Tibial artery (tissue), 4 donors: ENCODE measurements around the gene GJD2.

Source experiments
- DNase-seq, 2 donors: peaks; one replicate each; pipeline ENCODE4 v3.0.0-alpha.2; 2019
- H3K27ac ChIP-seq, 2 donors: fragments of 200-600 bp; sonication (generic) in 1 of 2; 1 replicate in 1 of 2; 2 replicates in 1 of 2; pipeline ENCODE4 v1.5.1; 2018 to 2019; ENCODE audit warnings: mild to moderate bottlenecking in 1 of 2
- H3K27me3 ChIP-seq, 2 donors: fragments of 200-600 bp; sonication (generic) in 1 of 2; one replicate each; pipeline versions ENCODE4 v1.5.1 to v1.6.0; 2016 to 2019
- H3K36me3 ChIP-seq, 3 donors: fragments of 200-600 bp; sonication (generic) in 2 of 3; one replicate each; pipeline ENCODE4 v1.5.1; 2016 to 2019; ENCODE audit warnings: mild to moderate bottlenecking in 2 of 3
- H3K4me1 ChIP-seq, 4 donors: fragments of 200-600 bp; sonication (generic) in 2 of 4; 1 replicate in 3 of 4; 2 replicates in 1 of 4; pipeline ENCODE4 v1.5.1; 2016 to 2019
- H3K4me3 ChIP-seq, 2 donors: fragments of 200-600 bp; sonication (generic) in 1 of 2; 1 replicate in 1 of 2; 2 replicates in 1 of 2; pipeline ENCODE4 v1.5.1; 2018 to 2019; ENCODE audit warnings: mild to moderate bottlenecking in 2 of 2
- H3K9me3 ChIP-seq, 3 donors: fragments of 200-600 bp; sonication (generic) in 1 of 3; one replicate each; pipeline ENCODE4 v1.5.1; 2016 to 2019
- intact Hi-C: fragments of 100-400 bp; cut with DNase I; formaldehyde crosslinking; loops from one replicate; pipeline ENCODE4 v1.15.0; 2023; ENCODE audit warnings: low total_unique reads
- TF ChIP-seq, protein P1 (sequence below), 2 experiments: fragments of 200-600 bp in 1 of 2; fragments of 450-650 bp in 1 of 2; IDR thresholded peaks; one replicate each; pipeline ENCODE4 v1.5.1; 2017 to 2019; ENCODE audit warnings: antibody characterized with exemption in 2 of 2, mild to moderate bottlenecking in 1 of 2, moderate library complexity in 1 of 2

The GJD2 gene

DNA sequence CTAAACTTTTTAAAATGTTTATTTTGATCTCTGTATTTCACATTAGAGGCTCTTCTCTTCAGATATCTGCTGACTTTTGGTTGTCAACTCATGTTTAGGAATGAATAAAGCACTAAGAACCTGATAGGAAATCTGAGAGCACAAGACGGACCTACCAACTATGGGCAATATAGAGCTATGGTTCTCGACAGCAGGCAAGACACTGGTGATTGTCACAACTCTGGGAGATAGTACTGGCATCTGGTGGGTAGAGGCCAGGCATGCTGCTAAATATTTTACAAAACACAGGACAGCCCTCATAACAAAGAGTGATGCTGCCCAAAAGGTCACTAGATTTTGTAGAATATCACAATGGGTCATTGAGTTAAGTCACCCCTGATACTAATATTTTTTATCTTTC, 17.5 kb upstream of the GJD2 start:
- Histone ChIP-seq H3K27me3 (no peaks in the 10 kb centered on the region), H3K36me3 (no peaks in the 10 kb centered on the region), H3K27ac (no peak overlapping the region), H3K9me3 (no peaks in the 10 kb centered on the region), H3K4me3 (no peak overlapping the region), H3K4me1 (no peaks in the 10 kb centered on the region)
- no peak for DNase-seq
- intact Hi-C loops, result loop anchor here (5.0 kb wide), 1 partner anchor 415 kb away; no protein-coding TSS in a partner anchor
- TF ChIP-seq, protein P1, sequence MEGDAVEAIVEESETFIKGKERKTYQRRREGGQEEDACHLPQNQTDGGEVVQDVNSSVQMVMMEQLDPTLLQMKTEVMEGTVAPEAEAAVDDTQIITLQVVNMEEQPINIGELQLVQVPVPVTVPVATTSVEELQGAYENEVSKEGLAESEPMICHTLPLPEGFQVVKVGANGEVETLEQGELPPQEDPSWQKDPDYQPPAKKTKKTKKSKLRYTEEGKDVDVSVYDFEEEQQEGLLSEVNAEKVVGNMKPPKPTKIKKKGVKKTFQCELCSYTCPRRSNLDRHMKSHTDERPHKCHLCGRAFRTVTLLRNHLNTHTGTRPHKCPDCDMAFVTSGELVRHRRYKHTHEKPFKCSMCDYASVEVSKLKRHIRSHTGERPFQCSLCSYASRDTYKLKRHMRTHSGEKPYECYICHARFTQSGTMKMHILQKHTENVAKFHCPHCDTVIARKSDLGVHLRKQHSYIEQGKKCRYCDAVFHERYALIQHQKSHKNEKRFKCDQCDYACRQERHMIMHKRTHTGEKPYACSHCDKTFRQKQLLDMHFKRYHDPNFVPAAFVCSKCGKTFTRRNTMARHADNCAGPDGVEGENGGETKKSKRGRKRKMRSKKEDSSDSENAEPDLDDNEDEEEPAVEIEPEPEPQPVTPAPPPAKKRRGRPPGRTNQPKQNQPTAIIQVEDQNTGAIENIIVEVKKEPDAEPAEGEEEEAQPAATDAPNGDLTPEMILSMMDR (IDR thresholded peaks at IDR 0.05), result no peak

DNA sequence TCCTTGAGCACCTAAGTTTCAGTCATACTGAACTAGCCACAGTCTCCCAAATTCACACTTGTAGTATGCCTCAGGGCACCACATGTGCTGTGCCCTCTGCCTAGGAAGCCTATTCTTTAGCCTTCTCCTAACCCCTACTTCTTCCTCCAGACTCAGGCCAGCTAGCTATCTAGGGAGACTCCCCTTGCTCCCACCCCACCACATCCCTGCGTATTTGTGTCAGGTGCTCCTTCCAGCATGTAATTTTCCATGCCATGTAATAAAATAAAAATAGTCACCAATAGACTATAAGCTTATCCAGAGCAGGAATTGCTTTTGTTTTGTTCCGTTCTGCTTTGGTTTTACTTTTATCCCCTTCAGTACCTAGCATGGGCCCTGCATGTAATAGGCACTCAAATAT, 14.9 kb upstream of the GJD2 start:
- DNase-seq, result no peak
- intact Hi-C loops, result loop anchor here (5.0 kb wide), 1 partner anchor 412 kb away; no protein-coding TSS in a partner anchor
- H3K27ac ChIP-seq, result no peak overlapping the region
- TF ChIP-seq, protein P1 (IDR thresholded peaks at IDR 0.05), result no peak
- no peaks in the 10 kb centered on the region for H3K36me3 ChIP-seq
- H3K4me3 ChIP-seq, result no peak overlapping the region
- H3K27me3 ChIP-seq, result no peaks in the 10 kb centered on the region
- no peaks in the 10 kb centered on the region for H3K4me1 ChIP-seq
- no peaks in the 10 kb centered on the region for H3K9me3 ChIP-seq

DNA sequence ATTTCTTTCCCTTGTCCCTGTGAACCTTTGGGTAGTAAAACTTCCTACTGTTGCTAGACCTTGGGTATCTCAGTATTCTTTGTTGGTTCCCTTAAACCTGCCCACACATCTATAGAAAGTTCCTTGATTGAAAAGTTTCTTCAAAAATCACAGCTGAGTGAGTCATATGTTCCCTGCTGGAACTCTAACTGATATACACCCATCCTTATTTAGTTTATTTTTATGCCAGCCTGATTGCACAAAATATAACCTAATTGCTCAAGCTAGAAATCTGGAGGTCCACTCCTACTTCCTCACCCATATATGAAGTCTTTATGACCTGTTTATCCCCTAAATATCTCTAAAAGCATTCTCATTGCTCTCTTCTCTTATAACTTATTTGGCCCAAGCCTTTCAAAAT, 13.7 kb upstream of the GJD2 start:
- H3K27ac ChIP-seq, result no peak overlapping the region
- H3K4me3 ChIP-seq, result no peak overlapping the region
- no peak for DNase-seq
- no peaks in the 10 kb centered on the region for H3K4me1 ChIP-seq
- H3K27me3 ChIP-seq, result no peaks in the 10 kb centered on the region
- H3K36me3 ChIP-seq, result no peaks in the 10 kb centered on the region
- intact Hi-C loops, result no loop called here
- H3K9me3 ChIP-seq, result no peaks in the 10 kb centered on the region
- TF ChIP-seq, protein P1 (IDR thresholded peaks at IDR 0.05), result no peak

DNA sequence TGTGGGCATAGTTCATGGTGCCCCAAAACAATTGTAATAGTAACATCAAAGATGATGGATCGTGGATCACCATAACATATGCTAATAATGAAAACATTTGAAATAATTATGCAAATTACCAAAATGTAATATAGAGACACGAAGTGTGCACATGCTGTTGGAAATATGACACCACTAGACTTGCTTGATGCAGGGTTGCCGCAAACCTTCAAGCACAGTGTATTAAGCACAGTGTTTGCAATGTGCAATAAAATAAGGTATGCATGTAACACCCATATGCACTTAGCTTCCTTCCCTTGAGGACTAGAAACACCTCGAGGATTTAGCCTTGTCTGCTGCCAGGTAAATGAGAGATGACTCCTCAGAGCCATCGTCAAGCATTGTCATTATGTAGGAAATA, 10.9 kb upstream of the GJD2 start:
- TF ChIP-seq, protein P1 (IDR thresholded peaks at IDR 0.05), result no peak
- DNase-seq, result no peak
- intact Hi-C loops, result no loop called here
- Histone ChIP-seq H3K4me1 (no peaks in the 10 kb centered on the region), H3K27ac (no peak overlapping the region), H3K36me3 (no peaks in the 10 kb centered on the region), H3K4me3 (no peak overlapping the region), H3K9me3 (no peaks in the 10 kb centered on the region), H3K27me3 (no peaks in the 10 kb centered on the region)

DNA sequence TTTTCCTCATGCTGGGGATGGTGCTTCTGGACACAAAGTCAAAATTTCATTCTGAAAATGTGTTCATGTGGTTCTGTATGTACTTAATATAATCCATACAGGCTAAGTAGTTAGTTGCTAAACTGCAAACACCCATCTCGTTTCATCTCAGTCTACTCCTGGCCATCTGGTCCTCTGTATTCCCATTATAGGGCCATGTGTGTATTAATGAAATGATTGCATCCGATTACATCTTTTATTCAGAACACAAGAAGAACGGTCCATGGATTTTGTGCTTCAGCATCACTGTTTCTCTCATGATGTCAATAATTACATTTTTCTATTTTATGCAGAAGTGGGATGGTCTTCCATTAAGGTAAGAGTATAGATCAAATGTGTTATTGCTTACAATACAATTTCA, 6.1 kb upstream of the GJD2 start:
- no peak overlapping the region for H3K4me3 ChIP-seq
- no peaks in the 10 kb centered on the region for H3K9me3 ChIP-seq
- no peaks in the 10 kb centered on the region for H3K36me3 ChIP-seq
- TF ChIP-seq, protein P1 (IDR thresholded peaks at IDR 0.05), result no peak
- H3K27me3 ChIP-seq, result peaks cover 0 to 11% of the 10 kb centered on the region in 2 donors
- H3K27ac ChIP-seq, result no peak overlapping the region
- H3K4me1 ChIP-seq, result no peaks in the 10 kb centered on the region
- no peak for DNase-seq
- intact Hi-C loops, result no loop called here

DNA sequence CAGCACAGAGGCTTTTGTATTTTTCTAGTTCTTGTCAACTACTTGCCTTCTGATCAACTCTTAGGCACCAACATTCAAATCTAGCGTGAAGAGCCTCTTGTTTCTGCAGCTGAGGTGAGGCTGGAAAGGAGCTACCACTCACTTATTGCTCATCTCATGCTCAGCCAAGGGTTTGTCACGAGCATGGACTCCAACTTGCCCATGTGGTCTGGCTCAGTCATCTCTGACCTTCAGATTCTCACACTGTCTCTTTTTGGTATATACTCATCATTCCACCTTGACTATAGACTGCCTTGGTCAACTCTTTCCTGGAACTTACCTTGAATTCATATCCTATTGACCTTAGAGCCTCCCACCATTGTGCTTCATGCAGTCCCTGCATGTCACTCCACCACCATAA, 5.2 kb upstream of the GJD2 start:
- H3K9me3 ChIP-seq, result no peaks in the 10 kb centered on the region
- TF ChIP-seq, protein P1 (IDR thresholded peaks at IDR 0.05), result no peak
- H3K4me3 ChIP-seq, result no peak overlapping the region
- H3K27ac ChIP-seq, result no peak overlapping the region
- H3K27me3 ChIP-seq, result peaks cover 0 to 20% of the 10 kb centered on the region in 2 donors
- no peaks in the 10 kb centered on the region for H3K36me3 ChIP-seq
- intact Hi-C loops, result no loop called here
- DNase-seq, result no peak
- H3K4me1 ChIP-seq, result peaks cover 0 to 4% (median 1%) of the 10 kb centered on the region in 4 donors
